Right renal pelvis (tissue), 4 donors: ENCODE data around the gene TMEM135. TPM values are rescaled to one million over a fixed set of nuclear protein-coding genes. Genes with fewer than 3 reads are reported as not detected.
"Not testable (repeated sequence)": the region's sequence is repeated elsewhere in the genome, so short reads cannot be mapped to it uniquely, and the experiment has no call there.

Experiments
- DNase-seq, 4 donors: peaks; one replicate each; pipeline ENCODE4 v3.0.0-alpha.2; 2013; ENCODE audit warnings: low read depth in 4 of 4, low spot score in 3 of 4, missing footprints in 1 of 4
- polyA plus RNA-seq, 4 donors: library from polyadenylated mRNA; unstranded; fragments of 120-200 nt; gene quantifications; one replicate each; pipeline ENCODE4 v1.2.1, GENCODE V29; 2013; ENCODE audit not compliant: insufficient read length in 4 of 4

The TMEM135 gene
- polyA plus RNA-seq, 4 donors: 34.3 to 38.7 (median 37.0) TPM

DNA sequence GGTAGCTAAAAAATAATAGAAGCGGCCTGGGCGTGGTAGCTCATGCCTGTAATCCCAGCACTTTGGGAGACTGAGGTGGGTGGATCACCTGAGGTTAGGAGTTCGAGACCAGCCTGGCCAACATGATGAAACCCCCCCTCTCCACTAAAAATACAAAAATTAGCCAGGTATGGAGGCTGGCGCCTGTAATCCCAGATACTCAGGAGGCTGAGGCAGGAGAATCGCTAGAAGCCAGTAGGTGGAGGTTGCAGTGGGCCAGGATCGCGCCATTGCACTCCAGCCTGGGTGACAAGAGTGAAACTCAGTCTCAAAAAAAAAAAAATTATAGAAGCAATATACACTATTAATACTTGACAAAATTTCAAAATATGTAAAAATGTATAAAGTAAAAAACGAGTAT lies 150.7 kb downstream of the TMEM135 start:
- not testable (repeated sequence) for DNase-seq

DNA sequence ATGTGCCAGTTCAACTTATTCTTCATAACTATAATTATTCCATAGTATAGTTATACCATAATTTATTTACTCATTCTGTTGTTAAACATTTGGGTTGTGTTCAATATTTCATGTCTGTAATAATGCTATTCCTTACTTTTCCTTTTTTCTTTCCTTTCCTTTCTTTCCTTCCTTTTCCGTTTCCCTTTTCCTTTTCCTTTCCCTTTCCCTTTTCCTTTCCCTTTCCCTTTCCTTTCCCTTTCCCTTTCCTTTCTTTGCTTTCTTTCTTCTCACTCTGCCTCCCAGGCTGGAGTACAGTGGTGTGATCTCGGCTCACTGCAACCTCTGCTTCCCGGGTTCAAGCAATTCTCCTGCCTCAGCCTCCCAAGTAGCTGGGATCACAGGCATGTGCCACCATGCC lies 151.2 kb downstream of the TMEM135 start:
- DNase-seq: not testable (repeated sequence)

DNA sequence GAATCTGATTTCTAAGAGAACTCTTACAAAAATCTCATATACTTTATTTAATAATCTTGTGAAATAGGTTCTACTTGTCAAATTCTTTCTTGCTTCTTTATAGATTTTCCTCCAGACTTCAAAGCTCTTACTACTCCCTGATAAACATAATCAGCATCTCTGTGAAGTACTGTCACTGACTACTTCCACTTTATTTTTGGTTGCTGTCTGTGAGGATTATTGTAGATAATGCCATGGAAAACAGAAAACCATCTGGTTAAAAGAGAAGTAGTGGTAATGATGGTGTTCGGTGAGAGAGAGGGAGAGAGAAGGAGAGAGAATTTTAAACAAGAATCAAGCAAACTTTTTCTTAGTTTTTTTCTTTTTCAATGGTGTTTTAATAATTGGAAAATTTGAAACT lies 152.3 kb downstream of the TMEM135 start:
- no peak for DNase-seq

DNA sequence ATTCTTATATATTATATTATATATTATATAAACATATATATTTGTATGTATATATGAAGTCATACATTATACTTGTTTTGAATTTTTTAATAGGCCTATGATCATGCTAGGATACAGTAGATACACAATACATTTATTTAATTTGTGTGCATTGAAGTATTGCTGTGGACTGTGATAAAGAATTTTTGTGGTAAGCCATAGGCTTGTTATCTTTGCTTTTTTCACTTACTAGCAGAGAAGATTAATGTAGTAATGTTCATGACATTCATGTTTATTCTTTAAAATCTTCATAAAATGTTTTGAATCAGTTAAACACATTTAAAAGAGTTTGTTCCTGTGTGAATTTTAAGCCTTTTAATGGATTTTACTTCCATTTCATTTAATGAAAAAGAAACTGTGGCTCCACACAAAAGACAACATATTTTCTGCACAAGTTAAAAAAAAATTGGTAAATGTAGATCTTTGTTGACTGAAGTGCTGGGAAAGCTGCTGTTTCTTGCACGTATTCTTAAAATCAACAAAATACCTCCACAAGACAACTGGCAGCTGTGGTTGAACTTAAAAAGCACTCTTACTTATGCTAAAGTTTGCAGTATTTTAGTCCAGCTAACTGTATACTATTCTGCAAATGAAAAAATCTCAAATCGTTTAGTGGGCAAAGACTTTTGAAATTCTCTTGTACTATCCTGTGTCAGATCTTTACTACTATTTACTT lies 156.2 kb downstream of the TMEM135 start:
- no peak for DNase-seq

DNA sequence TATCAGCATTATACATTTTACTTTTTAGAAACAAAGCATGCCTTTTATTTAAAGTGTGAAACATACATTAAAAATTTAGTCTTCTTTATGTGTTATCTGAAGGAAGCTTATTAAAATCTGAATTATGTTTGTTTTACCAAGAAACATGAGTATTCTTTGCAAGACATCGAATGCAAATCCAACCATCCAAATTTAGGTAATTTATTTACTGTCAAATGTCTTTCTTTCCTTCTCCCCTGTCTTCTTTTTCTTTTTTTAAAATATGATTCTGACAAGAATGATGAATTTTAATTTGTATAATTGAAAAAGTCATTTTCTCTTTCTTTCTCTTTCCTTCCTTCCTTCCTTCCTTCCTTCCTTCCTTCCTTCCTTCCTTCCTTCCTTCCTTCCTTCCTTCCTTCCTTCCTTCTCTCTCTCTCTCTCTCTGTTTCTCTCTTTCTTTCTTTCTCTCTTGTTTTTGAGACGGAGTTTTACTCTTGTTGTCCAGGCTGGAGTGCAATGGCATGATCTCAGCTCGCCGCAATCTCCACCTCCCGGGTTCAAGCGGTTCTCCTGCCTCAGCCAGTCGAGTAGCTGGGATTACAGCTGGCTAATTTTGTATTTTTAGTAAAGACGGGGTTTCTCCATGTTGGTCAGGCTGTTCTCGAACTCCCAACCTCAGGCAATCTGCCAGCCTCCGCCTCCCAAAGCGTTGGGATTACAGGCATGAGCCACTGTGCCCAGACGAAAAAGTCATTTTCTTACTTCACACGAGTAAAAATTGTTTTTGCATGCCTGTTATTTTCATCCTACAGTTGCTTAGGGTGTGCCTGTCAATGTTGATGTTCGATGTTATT lies 157.5 kb downstream of the TMEM135 start:
- no peak for DNase-seq

DNA sequence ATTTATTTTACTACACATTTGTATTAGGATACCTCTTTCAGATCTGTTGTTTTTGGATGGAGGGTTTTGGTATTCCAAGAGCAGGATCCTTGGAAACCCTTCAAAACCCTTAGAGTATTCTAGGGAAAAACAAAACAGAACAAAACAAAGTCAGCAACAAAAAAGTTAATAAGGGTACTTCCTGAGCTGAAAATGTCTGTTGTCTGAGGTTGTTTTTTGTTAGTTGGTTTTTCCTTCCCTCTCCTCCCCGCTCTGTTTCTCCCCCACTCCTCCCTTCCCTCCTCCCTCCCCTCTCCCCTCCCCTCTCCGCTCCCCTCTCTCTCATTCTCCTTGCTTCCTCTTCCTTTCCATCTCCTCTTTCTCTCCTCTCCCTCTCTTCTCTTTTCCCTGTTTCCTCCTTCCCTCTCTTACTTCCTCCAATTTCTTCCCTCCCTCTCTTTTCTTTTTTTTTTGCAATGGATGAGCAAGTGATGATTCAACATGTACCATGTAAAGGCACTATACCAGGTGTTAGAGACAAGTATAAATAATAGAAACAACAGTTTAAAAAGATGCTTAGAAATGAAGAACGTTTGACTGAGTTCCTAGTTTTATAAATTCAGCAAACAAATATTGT lies 160.6 kb downstream of the TMEM135 start:
- DNase-seq: no peak

DNA sequence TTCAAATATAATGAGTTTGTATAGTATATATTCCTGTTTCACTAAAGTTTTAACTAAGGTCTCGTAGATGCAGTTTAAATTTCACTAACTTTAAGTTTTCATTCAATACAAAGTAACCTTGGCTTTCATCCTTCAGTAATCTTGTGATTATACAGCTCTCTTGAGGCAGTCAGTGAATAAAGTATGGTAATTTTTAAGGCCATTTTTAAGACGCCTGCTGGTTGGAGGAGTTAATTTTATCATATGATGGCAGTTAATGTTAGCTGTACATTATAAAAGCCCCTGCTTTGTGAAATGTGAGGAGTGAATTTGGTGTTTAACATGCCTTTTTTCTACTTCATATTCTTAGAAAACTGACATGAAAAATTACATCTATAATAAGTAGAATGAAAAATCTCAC lies 163.6 kb downstream of the TMEM135 start:
- no peak for DNase-seq

DNA sequence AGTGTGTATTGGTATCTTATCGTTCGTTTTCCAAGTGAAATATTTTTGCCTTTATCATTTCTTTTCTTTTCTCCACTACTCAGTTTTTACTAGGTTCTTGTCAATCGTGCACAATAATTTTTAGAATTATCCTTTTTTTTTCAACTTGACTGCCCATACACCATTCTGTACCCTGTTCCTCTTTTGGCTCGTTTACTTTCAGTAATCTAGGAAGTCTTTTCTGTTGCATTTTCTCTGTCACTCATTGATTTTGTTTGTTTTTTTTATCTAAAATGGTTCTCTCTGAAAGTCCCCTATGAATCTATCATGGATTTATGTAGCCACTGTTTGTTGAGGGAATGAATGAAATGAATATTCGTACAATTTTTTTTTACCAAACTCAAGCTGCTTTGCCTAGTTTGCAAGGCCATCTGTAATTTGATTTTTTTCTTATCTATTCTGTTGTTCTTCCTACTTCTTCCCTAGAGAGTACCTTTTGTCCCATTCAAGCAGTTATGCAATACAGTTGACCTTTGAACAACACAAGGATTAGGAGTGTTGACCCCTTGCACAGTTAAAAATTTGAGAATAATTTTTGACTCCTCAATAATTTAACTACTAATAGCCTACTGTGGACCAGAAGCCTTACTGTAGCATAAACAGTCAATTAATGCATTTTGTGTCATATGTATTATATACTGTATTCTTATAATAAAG lies 166.3 kb downstream of the TMEM135 start:
- DNase-seq: no peak

DNA sequence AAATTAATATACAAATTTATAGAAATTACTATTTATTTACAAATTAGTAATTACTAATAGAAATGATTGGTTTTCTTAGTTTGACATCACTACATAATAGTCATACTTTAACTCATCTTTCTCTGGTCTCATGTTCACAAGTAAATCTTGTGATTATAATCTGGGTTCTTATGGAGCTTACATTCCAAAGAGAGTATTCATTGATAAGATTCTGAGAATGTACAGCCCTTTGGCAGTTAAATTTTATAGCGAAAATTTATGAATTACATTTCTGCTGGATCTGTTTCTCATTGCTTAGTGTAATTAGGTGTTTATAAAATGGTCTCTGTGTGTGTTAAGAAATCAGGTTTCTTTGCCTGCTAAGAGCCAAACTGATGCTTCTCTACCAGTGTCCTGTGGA lies 175.2 kb downstream of the TMEM135 start:
- DNase-seq: no peak

DNA sequence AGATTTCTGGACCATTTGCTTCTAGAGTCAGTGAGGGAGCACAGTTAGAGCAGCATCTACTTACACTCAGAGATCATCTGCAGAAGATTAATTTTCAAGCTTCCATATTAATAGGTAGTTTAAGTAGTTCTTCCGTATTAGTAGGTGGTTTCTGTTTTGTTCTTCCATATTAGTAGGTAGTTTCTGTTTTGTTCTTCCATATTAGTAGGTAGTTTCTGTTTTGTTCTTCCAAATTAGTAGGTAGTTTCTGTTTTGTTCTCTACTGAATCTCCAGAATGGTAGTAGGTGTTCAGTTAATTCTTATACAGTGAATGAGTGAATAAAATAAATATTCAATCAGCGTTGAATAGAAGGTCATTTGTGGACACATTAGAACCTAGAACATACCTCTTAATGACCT lies 175.7 kb downstream of the TMEM135 start:
- no peak for DNase-seq

DNA sequence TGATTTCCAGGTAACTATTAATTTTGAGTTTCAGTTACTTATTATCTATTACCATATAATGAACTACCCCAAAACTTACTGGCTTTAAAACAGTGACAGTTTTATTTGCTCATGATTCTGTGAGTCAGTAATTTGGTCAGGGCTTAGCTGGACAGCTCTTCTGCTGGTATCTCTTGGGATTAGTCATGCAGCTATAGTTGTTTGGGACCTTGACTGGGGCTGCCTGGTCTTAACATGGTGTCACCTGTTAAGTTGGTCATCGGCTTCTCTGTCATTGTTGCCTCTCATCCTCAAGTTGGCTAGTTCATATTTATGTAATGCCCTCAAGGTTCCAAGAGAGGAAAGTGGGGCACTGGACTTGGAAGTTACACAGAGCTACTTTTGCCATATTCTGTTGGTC lies 177.5 kb downstream of the TMEM135 start:
- no peak for DNase-seq

DNA sequence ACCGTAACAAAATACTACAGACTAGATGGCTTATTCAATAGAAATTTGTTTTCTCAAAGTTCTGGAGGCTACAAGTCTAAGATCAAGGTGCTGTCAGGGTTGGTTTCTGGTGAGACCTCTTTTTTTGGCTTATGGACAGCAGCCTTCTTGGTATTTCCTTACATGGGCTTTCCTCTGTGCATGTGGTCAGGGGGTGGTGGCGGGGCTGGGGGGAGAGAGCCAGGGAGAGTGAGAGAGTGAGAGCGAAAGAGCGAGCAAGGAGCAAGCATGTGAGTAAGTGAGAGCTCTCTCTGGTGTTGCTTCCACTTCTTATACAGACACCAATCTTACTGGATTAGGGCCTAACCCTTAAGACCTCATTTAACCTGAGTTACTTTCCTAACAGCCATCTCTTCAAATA lies 181.5 kb downstream of the TMEM135 start:
- no peak for DNase-seq

DNA sequence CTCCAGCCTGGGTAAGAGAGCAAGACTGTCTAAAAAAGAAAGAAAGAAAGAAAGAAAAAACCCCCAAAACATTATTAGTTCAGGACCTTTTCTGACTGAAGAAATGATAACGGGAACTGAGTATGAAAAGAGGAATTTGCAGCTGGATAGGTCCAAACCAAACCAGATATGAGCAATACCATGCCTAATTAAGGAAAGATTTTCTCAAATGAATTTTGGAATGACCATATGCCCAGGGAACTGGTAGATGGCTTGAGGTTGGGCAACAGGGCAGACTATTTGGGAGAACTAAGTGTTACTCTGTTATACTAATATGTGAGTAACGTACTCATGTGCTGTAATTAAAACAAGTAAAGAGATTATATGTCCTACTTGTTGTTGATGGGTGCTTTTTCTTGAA lies 186.1 kb downstream of the TMEM135 start:
- DNase-seq: no peak

DNA sequence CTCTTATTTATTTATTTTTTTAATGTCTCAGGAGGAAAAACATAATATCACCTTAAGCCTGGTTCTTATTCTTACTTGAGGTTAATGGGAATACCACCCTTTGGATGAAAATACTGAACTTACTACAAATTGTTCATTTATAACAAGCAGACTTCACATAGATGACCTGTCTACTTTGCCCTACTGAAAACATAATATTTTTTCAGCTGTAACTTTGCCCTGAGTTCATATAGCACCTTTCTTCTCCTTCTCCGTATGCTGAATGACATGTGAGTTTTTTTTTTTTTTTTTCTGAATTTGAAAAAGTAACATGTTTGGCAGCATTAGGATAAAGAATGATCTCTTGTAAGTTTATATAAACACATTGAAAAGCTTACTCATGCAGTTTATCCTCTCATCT lies 186.8 kb downstream of the TMEM135 start:
- no peak for DNase-seq

DNA sequence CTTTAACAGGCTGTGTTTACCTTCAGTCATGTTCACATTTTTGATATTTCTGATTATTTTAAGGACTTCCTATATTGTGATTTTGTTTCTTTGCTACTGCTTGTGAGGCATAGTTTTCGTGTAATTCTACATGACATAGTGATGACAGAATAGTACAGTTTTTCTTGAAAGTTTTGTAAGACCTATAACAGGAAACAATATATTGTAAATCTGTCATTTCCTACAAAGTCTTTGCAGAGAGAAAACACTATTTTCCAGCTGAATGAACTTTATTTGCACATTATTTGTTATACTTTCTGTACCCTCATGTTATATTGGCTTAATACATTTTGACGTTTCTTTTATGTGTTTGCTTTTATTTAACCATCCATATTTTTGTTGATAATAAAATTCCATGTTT lies 191.1 kb downstream of the TMEM135 start:
- DNase-seq: no peak

DNA sequence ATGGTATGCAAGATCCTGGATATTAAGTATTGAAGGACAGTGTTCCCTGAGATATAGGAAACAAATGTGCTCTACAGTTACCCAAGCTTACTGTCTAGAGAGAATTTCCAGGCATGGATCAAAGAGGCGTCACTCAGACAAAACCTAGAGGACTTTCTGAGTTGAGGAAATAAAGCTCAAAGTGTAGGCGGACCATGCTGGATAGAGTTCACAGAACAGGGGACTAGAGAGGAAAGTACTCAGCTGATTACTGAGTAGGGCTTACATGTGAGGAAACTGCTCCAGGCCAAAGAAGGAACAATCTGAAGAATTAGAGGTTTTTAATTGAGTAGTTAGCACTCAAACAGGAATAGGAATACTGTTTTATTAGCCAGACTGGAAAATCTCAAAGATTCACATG lies 193.3 kb downstream of the TMEM135 start:
- no peak for DNase-seq

DNA sequence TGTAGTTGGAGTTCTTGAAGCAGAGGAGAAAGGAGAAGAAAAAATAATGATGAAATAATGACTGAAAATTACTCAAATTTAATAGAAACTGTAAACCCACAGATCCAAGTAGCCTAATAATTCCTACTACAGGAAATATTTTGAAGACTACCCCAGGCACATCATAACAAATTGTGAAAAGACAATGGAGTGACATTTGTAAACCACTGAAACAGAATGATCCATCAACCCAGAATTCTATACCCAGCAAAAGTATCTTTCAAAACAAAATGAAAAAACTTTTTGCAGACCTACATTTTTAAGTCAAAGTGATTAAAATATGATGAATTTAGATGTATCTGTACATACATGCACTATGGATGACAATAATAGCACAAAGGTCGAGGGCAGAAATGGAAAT lies 194.6 kb downstream of the TMEM135 start:
- DNase-seq: no peak

DNA sequence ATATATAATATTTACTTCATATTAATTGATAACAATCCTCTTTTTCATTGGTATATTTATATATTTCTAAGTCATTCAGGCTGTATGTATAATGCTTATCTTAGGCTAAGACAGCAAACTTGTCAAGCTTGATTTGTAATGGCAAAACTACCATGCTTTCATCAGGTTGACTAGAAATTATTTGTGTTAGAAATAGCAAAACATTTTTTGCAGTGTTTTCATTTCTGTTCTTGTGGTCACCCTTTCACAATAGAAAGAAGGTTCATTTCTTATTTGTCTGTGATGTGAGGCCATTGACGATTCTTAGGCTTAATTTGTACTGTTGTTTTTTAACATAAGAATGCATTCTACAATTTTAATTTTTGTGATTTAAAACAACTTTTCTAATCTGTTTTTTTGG lies 197.6 kb downstream of the TMEM135 start:
- no peak for DNase-seq

DNA sequence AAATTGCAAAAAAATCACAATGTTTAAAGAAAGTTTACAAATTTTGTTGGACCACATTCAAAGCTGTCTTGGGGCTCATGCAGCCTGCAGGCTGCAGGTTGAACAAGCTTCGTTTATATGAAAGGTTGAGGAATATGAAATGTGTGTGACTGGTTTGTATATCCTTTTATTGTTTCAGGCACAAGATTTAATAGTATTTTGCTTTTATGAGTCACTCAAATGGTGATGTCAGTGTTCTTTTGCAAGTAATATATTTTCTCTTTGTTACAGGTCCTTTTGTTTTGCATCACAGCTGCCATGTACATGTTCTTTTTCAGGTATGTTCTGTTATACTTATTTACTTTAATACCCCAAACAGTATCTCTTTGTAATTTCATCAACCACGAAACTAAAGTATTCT lies 198.6 kb downstream of the TMEM135 start:
- DNase-seq: no peak

DNA sequence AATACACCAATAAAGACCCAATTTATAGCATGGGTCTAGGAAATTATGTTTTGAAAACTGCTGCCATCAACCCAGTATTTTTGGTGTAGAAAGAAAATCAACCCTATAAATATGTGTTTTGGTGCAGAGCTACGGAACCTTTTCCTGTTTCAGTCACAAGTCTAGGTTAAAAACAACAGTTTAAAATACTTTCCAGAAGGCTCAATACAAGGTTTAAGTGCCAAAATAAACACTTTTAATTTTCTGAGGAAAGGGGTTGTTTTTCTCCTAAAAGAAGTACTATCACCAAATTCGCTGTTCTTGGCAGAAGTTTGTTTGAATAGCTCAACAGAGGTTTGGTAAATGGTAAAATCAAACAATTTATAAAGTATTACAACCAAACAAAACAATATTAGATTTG lies 201.3 kb downstream of the TMEM135 start:
- DNase-seq: no peak

DNA sequence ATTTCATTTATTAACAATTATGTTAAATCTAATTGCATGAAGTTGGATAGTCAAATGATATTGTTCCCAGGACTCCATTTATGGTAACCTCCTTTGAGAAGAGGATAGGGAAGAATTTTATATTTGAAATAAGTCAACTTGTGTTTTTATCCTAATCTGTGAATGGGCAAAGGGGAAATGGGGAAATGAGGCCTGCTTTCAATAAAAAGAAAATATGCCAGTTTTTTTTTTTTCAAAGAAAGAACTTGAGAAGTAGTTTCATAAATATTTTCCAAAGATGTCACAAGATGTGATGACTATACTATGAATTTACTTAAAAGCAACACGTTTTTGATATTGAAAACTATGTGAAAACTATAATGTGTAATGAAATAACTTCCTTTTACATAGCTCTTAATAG lies 201.8 kb downstream of the TMEM135 start:
- no peak for DNase-seq
